Omental fat pad (tissue), 4 donors: ENCODE results near the gene MYO15A. TPM values are rescaled to one million over a fixed set of nuclear protein-coding genes. Genes with fewer than 3 reads are reported as not detected.

Source experiments
- ATAC-seq: fragments of 150-250 bp; one replicate; pipeline ENCODE4 v1.9.1; 2016; ENCODE audit warnings: mild to moderate bottlenecking, moderate library complexity; ENCODE audit not compliant: low FRiP score
- DNase-seq: peaks from one replicate; pipeline ENCODE4 v3.0.0-alpha.2; 2019; ENCODE audit warnings: low spot score
- CTCF ChIP-seq, 3 donors: fragments of 450-650 bp; IDR thresholded peaks; one replicate each; pipeline ENCODE4 v1.5.1; 2016 to 2017; ENCODE audit warnings: antibody characterized with exemption in 3 of 3, mild to moderate bottlenecking in 3 of 3, moderate library complexity in 2 of 3
- total RNA-seq, 4 donors: library from RNA; depleted of rRNA; stranded (reverse); fragments of >200 nt; gene quantifications; one replicate each; pipeline ENCODE4 v1.1.0, GENCODE V29; 2016

Gene MYO15A
- total RNA-seq, 4 donors from 2014 or later = 0.31 to 3.9 (median 2.0) TPM

- ATAC-seq (no peak), DNase-seq (no peak)
- no peak for TF ChIP-seq CTCF (IDR thresholded peaks at IDR 0.05)
Observed at GRCh38 chr17:18186627-18186982, 78.0 kb downstream of the MYO15A start.

GRCh38 chr17:18187226-18187625 lies 78.7 kb downstream of the MYO15A start:
- DNase-seq = no peak
- no peak for TF ChIP-seq CTCF (IDR thresholded peaks at IDR 0.05)
- ATAC-seq = no peak

GRCh38 chr17:18187821-18188761 lies 79.5 kb downstream of the MYO15A start:
- TF ChIP-seq CTCF (IDR thresholded peaks at IDR 0.05) = no peak
- DNase-seq (no peak), ATAC-seq (no peak)

- no peak for ATAC-seq
- TF ChIP-seq CTCF (IDR thresholded peaks at IDR 0.05) = no peak
- no peak for DNase-seq
Observed at GRCh38 chr17:18190628-18191235, 82.2 kb downstream of the MYO15A start.

- ATAC-seq (no peak), DNase-seq (no peak)
- no peak for TF ChIP-seq CTCF (IDR thresholded peaks at IDR 0.05)
Observed at GRCh38 chr17:18191236-18191667, 82.7 kb downstream of the MYO15A start.

GRCh38 chr17:18191967-18192366 lies 83.4 kb downstream of the MYO15A start:
- no peak for TF ChIP-seq CTCF (IDR thresholded peaks at IDR 0.05)
- ATAC-seq (no peak), DNase-seq (no peak)
